Right lobe of liver (tissue), 4 donors: ENCODE data around the gene OBP2A.

Source experiments
- CTCF ChIP-seq, 4 donors: fragments of 200-600 bp in 3 of 4; fragments of 450-650 bp in 1 of 4; IDR thresholded peaks; one replicate each; pipeline versions ENCODE4 v1.5.1 to v1.8.0; 2016 to 2022; ENCODE audit warnings: antibody characterized with exemption in 4 of 4, mild to moderate bottlenecking in 2 of 4
- POLR2A ChIP-seq: fragments of 450-650 bp; IDR thresholded peaks from one replicate; pipeline ENCODE4 v1.6.1; 2017; ENCODE audit warnings: antibody characterized with exemption, mild to moderate bottlenecking
- donor health status: DM: no; HTN: no; CAD: no.
- donor health status: DM: no; HTN: no; CAD: no.
- donor health status: DM: no; HTN: yes; CAD: no.

- TF ChIP-seq CTCF (IDR thresholded peaks at IDR 0.05) (no peak), POLR2A (no peak)
Measured at GRCh38 chr9:135572233-135572632, 26.3 kb downstream of the OBP2A start.
